H9 (cell line): Measurements from ENCODE around the gene EML1. TPM values are rescaled to one million over a fixed set of nuclear protein-coding genes. Genes with fewer than 3 reads are reported as not detected.

Experiments used
- DNase-seq: peaks from one replicate; pipeline ENCODE4 v3.0.0-alpha.2; 2017
- H2AFZ ChIP-seq: one replicate; pipeline ENCODE4 v1.6.1; 2013; ENCODE audit warnings: mild to moderate bottlenecking, low read length, control low read depth, moderate library complexity
- H2AK5ac ChIP-seq: 2 replicates; pipeline ENCODE4 v1.6.1; 2013; ENCODE audit warnings: low read length, control low read depth, mixed read lengths; ENCODE audit not compliant: insufficient read length
- H2BK120ac ChIP-seq: one replicate; pipeline ENCODE4 v1.6.1; 2013; ENCODE audit warnings: low read depth, mild to moderate bottlenecking, low read length, control low read depth, inconsistent platforms; ENCODE audit not compliant: poor library complexity, severe bottlenecking
- H2BK12ac ChIP-seq: 2 replicates; pipeline ENCODE4 v1.6.1; 2013; ENCODE audit warnings: low read length, control low read depth, mixed read lengths, low read depth; ENCODE audit not compliant: insufficient read length
- H2BK15ac ChIP-seq: 2 replicates; pipeline ENCODE4 v1.6.1; 2013; ENCODE audit warnings: low read depth, low read length, control low read depth
- H2BK20ac ChIP-seq: one replicate; pipeline ENCODE4 v1.6.1; 2013; ENCODE audit warnings: low read depth, mild to moderate bottlenecking, low read length, control low read depth, inconsistent platforms; ENCODE audit not compliant: poor library complexity, severe bottlenecking
- H2BK5ac ChIP-seq: 2 replicates; pipeline ENCODE4 v1.6.1; 2013; ENCODE audit warnings: low read length, control low read depth, mixed read lengths; ENCODE audit not compliant: insufficient read length
- H3K14ac ChIP-seq: 2 replicates; pipeline ENCODE4 v1.6.1; 2013; ENCODE audit warnings: low read length, control low read depth; ENCODE audit not compliant: insufficient read depth
- H3K18ac ChIP-seq: 2 replicates; pipeline ENCODE4 v1.6.1; 2013; ENCODE audit warnings: low read depth, mild to moderate bottlenecking, mixed read lengths, low read length, control low read depth; ENCODE audit not compliant: insufficient read length
- H3K23ac ChIP-seq: 2 replicates; pipeline ENCODE4 v1.6.1; 2013; ENCODE audit warnings: low read length, control low read depth, mixed read lengths, low read depth; ENCODE audit not compliant: insufficient read length
- H3K23me2 ChIP-seq: 2 replicates; pipeline ENCODE4 v1.6.1; 2013; ENCODE audit warnings: low read depth, mild to moderate bottlenecking, mixed read lengths, low read length, control low read depth; ENCODE audit not compliant: insufficient read length, poor library complexity, severe bottlenecking
- H3K27ac ChIP-seq: 2 replicates; pipeline ENCODE4 v1.5.1; 2013; ENCODE audit warnings: low read length, control low read depth, mixed read lengths, low read depth; ENCODE audit not compliant: insufficient read length
- H3K27me3 ChIP-seq: 2 replicates; pipeline ENCODE4 v1.6.1; 2013; ENCODE audit warnings: low read length, control low read depth, inconsistent platforms; ENCODE audit not compliant: insufficient read depth
- H3K4ac ChIP-seq: 2 replicates; pipeline ENCODE4 v1.6.1; 2013; ENCODE audit warnings: low read depth, mild to moderate bottlenecking, control low read depth, inconsistent platforms, low read length, moderate library complexity
- H3K4me1 ChIP-seq: 2 replicates; pipeline ENCODE4 v1.6.1; 2013; ENCODE audit warnings: low read length, control low read depth, inconsistent platforms; ENCODE audit not compliant: insufficient read depth
- H3K4me2 ChIP-seq: 2 replicates; pipeline ENCODE4 v1.6.1; 2013; ENCODE audit warnings: low read length, control low read depth, mixed read lengths; ENCODE audit not compliant: insufficient read length, insufficient read depth
- H3K56ac ChIP-seq: 2 replicates; pipeline ENCODE4 v1.6.1; 2013; ENCODE audit warnings: low read depth, mild to moderate bottlenecking, mixed read lengths, low read length, control low read depth; ENCODE audit not compliant: insufficient read length
- H3K79me1 ChIP-seq: 2 replicates; pipeline ENCODE4 v1.6.1; 2013; ENCODE audit warnings: low read depth, mild to moderate bottlenecking, moderate library complexity, low read length, control low read depth, inconsistent platforms; ENCODE audit not compliant: insufficient read depth, poor library complexity, severe bottlenecking
- H3K79me2 ChIP-seq: 2 replicates; pipeline ENCODE4 v1.6.1; 2013; ENCODE audit warnings: low read length, control low read depth, inconsistent platforms; ENCODE audit not compliant: insufficient read depth
- H3K9ac ChIP-seq: 2 replicates; pipeline ENCODE4 v1.6.1; 2013; ENCODE audit warnings: low read length, control low read depth, mixed read lengths; ENCODE audit not compliant: insufficient read length; ENCODE audit errors: extremely low read depth
- H3K9me3 ChIP-seq: one replicate; pipeline ENCODE4 v1.6.1; 2013; ENCODE audit warnings: low read depth, low read length, inconsistent platforms; ENCODE audit not compliant: control insufficient read depth
- H3T11ph ChIP-seq: one replicate; pipeline ENCODE4 v1.6.1; 2013; ENCODE audit warnings: mild to moderate bottlenecking, low read length, control low read depth, inconsistent platforms
- H4K20me1 ChIP-seq: one replicate; pipeline ENCODE4 v1.6.1; 2013; ENCODE audit not compliant: control insufficient read depth, insufficient read length, insufficient read depth
- H4K5ac ChIP-seq: 2 replicates; pipeline ENCODE4 v1.6.1; 2013; ENCODE audit warnings: low read depth, mild to moderate bottlenecking, mixed read lengths, low read length, control low read depth; ENCODE audit not compliant: insufficient read length
- H4K8ac ChIP-seq: replicated peaks from 2 replicates; pipeline ENCODE4 v1.6.1; 2013; ENCODE audit warnings: low read length, control low read depth, mixed read lengths, low read depth; ENCODE audit not compliant: insufficient read length
- H4K91ac ChIP-seq: 2 replicates; pipeline ENCODE4 v1.6.1; 2013; ENCODE audit warnings: low read depth, mild to moderate bottlenecking, moderate library complexity, mixed read lengths, low read length, control low read depth; ENCODE audit not compliant: insufficient read length
- H3K27ac Mint-ChIP-seq, 3 experiments: 2 replicates in 2 of 3; 3 replicates in 1 of 3; pipeline ENCODE4 v1.8.0; 2020 to 2021; ENCODE audit warnings: mixed read lengths in 3 of 3, mild to moderate bottlenecking in 1 of 3, moderate library complexity in 1 of 3
- H3K27me3 Mint-ChIP-seq: 2 replicates; pipeline ENCODE4 v1.8.0; 2021; ENCODE audit warnings: low read depth, mild to moderate bottlenecking, moderate library complexity, mixed read lengths
- H3K36me3 Mint-ChIP-seq, 3 experiments: 2 replicates in 2 of 3; 3 replicates in 1 of 3; pipeline ENCODE4 v1.8.0; 2020 to 2021; ENCODE audit warnings: low read depth in 3 of 3, mixed read lengths in 3 of 3; ENCODE audit not compliant: insufficient read depth in 1 of 3
- H3K4me1 Mint-ChIP-seq, 2 experiments: 2 replicates each; pipeline ENCODE4 v1.8.0; 2020; ENCODE audit warnings: mixed read lengths in 2 of 2
- H3K4me3 Mint-ChIP-seq, 2 experiments: 2 replicates in 1 of 2; 3 replicates in 1 of 2; pipeline ENCODE4 v1.8.0; 2020 to 2021; ENCODE audit warnings: mild to moderate bottlenecking in 2 of 2, mixed read lengths in 2 of 2, moderate library complexity in 1 of 2
- H3K9me3 Mint-ChIP-seq, 2 experiments: 2 replicates in 1 of 2; 3 replicates in 1 of 2; pipeline ENCODE4 v1.8.0; 2020; ENCODE audit warnings: mild to moderate bottlenecking in 2 of 2, mixed read lengths in 2 of 2, moderate library complexity in 1 of 2
- WGBS: extraction: QIAGEN DNeasy Blood & Tissue Kit; methylation state at CpG from one replicate; pipeline ENCODE4 v1.1.7; 2013; ENCODE audit warnings: missing lambda C conversion rate, low lambda C conversion rate, mixed read lengths; ENCODE audit not compliant: insufficient read length; ENCODE audit errors: extremely low coverage; 5-methylcytosine and 5-hydroxymethylcytosine counted together
- total RNA-seq: library from RNA; stranded (reverse); gene quantifications from 2 replicates; pipeline ENCODE4 v1.2.1, GENCODE V29; 2021
- TF ChIP-seq, protein P1 (sequence below): fragments of 200-600 bp; sonication (generic); conservative IDR thresholded peaks from 3 replicates; pipeline ENCODE4 v1.8.0; 2021; ENCODE audit warnings: antibody characterized with exemption, mild to moderate bottlenecking

The EML1 gene
- total RNA-seq, 1 experiment from 2014 or later = 16.7 TPM

DNA sequence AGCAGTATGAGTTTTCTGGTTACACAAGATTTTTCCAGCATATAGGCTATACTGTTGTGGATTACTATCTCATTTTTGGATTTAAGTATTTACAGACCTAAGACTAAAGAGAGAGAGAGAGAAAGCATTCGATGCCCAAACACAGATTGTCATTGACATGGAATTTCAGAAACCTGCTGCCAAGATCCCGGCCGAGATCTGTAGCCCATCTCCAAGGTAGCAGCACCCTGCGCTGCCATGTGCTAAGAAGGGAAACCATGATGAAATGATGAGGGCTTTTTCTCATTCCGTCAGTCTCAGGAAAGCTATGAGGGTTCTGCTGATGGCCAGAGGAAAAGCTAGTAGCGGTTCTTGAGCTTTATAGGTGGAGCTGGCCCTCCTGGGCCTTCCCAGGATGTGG is 136.4 kb downstream of the EML1 start:
- no peak overlapping the region for H3K14ac ChIP-seq
- no peaks in the 10 kb centered on the region for H3K27me3 Mint-ChIP-seq
- H4K5ac ChIP-seq = no peak overlapping the region
- no peak overlapping the region for H3K56ac ChIP-seq
- H3K9me3 ChIP-seq = peaks cover 5% of the 10 kb centered on the region
- no peaks in the 10 kb centered on the region for H3K4me1 ChIP-seq
- WGBS = no CpG with 5 or more reads among the region's 6 CpGs
- peaks cover 5 to 22% (median 11%) of the 10 kb centered on the region in 3 experiments; a peak in 4 of 7 replicates for H3K36me3 Mint-ChIP-seq
- no peaks in the 10 kb centered on the region for H4K20me1 ChIP-seq
- no peak overlapping the region for H2BK15ac ChIP-seq
- H3K27me3 ChIP-seq = no peaks in the 10 kb centered on the region
- no peaks in the 10 kb centered on the region for H3K79me1 ChIP-seq
- H4K8ac ChIP-seq = no peak overlapping the region
- no peak overlapping the region for H3K27ac Mint-ChIP-seq
- H4K91ac ChIP-seq = no peak overlapping the region
- DNase-seq = no peak
- no peak overlapping the region for H2BK20ac ChIP-seq
- no peak overlapping the region for H3K27ac ChIP-seq
- H3K4me3 Mint-ChIP-seq = no peak overlapping the region
- no peak overlapping the region for H3T11ph ChIP-seq
- H2BK12ac ChIP-seq = no peak overlapping the region
- TF ChIP-seq, protein P1, sequence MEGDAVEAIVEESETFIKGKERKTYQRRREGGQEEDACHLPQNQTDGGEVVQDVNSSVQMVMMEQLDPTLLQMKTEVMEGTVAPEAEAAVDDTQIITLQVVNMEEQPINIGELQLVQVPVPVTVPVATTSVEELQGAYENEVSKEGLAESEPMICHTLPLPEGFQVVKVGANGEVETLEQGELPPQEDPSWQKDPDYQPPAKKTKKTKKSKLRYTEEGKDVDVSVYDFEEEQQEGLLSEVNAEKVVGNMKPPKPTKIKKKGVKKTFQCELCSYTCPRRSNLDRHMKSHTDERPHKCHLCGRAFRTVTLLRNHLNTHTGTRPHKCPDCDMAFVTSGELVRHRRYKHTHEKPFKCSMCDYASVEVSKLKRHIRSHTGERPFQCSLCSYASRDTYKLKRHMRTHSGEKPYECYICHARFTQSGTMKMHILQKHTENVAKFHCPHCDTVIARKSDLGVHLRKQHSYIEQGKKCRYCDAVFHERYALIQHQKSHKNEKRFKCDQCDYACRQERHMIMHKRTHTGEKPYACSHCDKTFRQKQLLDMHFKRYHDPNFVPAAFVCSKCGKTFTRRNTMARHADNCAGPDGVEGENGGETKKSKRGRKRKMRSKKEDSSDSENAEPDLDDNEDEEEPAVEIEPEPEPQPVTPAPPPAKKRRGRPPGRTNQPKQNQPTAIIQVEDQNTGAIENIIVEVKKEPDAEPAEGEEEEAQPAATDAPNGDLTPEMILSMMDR = no peak
- no peaks in the 10 kb centered on the region for H3K23me2 ChIP-seq
- H2AFZ ChIP-seq = no peak overlapping the region
- H3K9ac ChIP-seq = no peak overlapping the region
- no peak overlapping the region for H3K23ac ChIP-seq
- no peak overlapping the region for H2BK5ac ChIP-seq
- peaks cover 6 to 12% of the 10 kb centered on the region in 2 experiments for H3K9me3 Mint-ChIP-seq
- no peak overlapping the region for H2BK120ac ChIP-seq
- H2AK5ac ChIP-seq = no peak overlapping the region
- H3K18ac ChIP-seq = no peak overlapping the region
- no peak overlapping the region for H3K4me2 ChIP-seq
- H3K4me1 Mint-ChIP-seq = peaks cover 9 to 13% of the 10 kb centered on the region in 2 experiments; a peak in 3 of 4 replicates
- no peak overlapping the region for H3K4ac ChIP-seq
- no peaks in the 10 kb centered on the region for H3K79me2 ChIP-seq
